ENCODE data around the gene CACNA1H. TPM values are rescaled to one million over a fixed set of nuclear protein-coding genes. Genes with fewer than 3 reads are reported as not detected.

CACNA1H gene
- total and polyA plus RNA-seq, 2 donors (not counting 3 experiments of a cell fraction or from before 2014, with no cell fraction given), result 0.03 TPM; not detected in 1

- Histone ChIP-seq H3K79me2 (ENCODE audit: control insufficient read depth, insufficient read depth, low read length) (no peaks in the 10 kb centered on the region), H3K9me3 (replicated peaks; ENCODE audit: control insufficient read depth, insufficient read depth, low read length) (no peaks in the 10 kb centered on the region), H3K27me3 (ENCODE audit: control insufficient read depth in 2 of 2, insufficient read depth in 2 of 2, low read length in 2 of 2) (no peaks in the 10 kb centered on the region), H2AFZ (ENCODE audit: low read depth, low read length) (no peak overlapping the region), H3K27ac (ENCODE audit: insufficient read depth, low read depth, low read length) (no peak overlapping the region), H3K36me3 (ENCODE audit: control insufficient read depth in 2 of 2, extremely low read depth in 1 of 2, insufficient read depth in 2 of 2, low read length in 2 of 2) (no peaks in the 10 kb centered on the region), H3K4me1 (ENCODE audit: control insufficient read depth, extremely low read depth, insufficient read depth, low read length) (no peaks in the 10 kb centered on the region), H3K9me1 (replicated peaks; ENCODE audit: control insufficient read depth, extremely low read depth, insufficient read depth, low read length) (no peaks in the 10 kb centered on the region), H3K9ac (replicated peaks; ENCODE audit: extremely low read depth, insufficient read depth, low read length) (no peak overlapping the region), H4K20me1 (replicated peaks; ENCODE audit: control insufficient read depth, extremely low read depth, insufficient read depth, low read length) (no peaks in the 10 kb centered on the region), H3K4me2 (ENCODE audit: insufficient read depth, low read length) (no peak overlapping the region), H3K4me3 (replicated peaks in 1 of 3; ENCODE audit: insufficient read depth in 1 of 3, low read depth in 1 of 3, low read length in 3 of 3) (no peak overlapping the region)
- CTCF ChIA-PET, result no interaction called here
- no peak for DNase-seq (ENCODE audit: low read depth, low spot score)
- no peak for FAIRE-seq
- intact Hi-C loops (cut with micrococcal nuclease), result no loop called here
- no TSS peak for BruUV-seq (replicated peaks)
- no peak for TF ChIP-seq GATA2 (IDR thresholded peaks at IDR 0.05; ENCODE audit: insufficient read depth, insufficient read length, low read depth, low read length)
- TF ChIP-seq MYC (IDR thresholded peaks at IDR 0.05; ENCODE audit: low read depth, low read length), result no peak
- no peak for TF ChIP-seq POLR2AphosphoS5 (IDR thresholded peaks at IDR 0.05; ENCODE audit: insufficient read depth, low read depth, low read length)
- TF ChIP-seq JUN (IDR thresholded peaks at IDR 0.05; ENCODE audit: borderline replicate concordance, insufficient read depth, insufficient read length, low read depth), result no peak
- no peak for TF ChIP-seq CTCF (IDR thresholded peaks at IDR 0.05; ENCODE audit: extremely low read depth in 1 of 2, insufficient read depth in 1 of 2, low read depth in 1 of 2, low read length in 2 of 2)
- no peak for TF ChIP-seq MAX (IDR thresholded peaks at IDR 0.05; ENCODE audit: insufficient read depth, insufficient read length)
- no peak for TF ChIP-seq EZH2 (IDR thresholded peaks at IDR 0.05; ENCODE audit: borderline replicate concordance, low read depth, low read length, severe bottlenecking)
- no peak for TF ChIP-seq POLR2A (IDR thresholded peaks at IDR 0.05; ENCODE audit: low read depth, low read length)
- TF ChIP-seq FOS (IDR thresholded peaks at IDR 0.05; ENCODE audit: borderline replicate concordance, insufficient read depth, low read length), result no peak
- POLR2A ChIA-PET, result no interaction called here
- dilution Hi-C loops (cut with MboI; ENCODE audit: extremely low pct_ligation_motif_present, low sequenced_read_pairs), result no loop called here
Observed at GRCh38 chr16:1141716-1142115, 11.2 kb upstream of the CACNA1H start.

Data from endothelial cell of umbilical vein (primary cell).